AG09319 (cell line): Measurements from ENCODE around the gene COL28A1.

Experiments used
- DNase-seq: peaks from one replicate; pipeline ENCODE4 v3.0.0-alpha.2; 2010; ENCODE audit warnings: low read depth; ENCODE audit errors: extremely low read depth
- TF ChIP-seq, protein P1 (sequence below): IDR thresholded peaks from 2 replicates; pipeline ENCODE4 v1.5.1; 2011; ENCODE audit warnings: low read depth, mild to moderate bottlenecking, inconsistent platforms, low read length, moderate library complexity

COL28A1 gene

DNA sequence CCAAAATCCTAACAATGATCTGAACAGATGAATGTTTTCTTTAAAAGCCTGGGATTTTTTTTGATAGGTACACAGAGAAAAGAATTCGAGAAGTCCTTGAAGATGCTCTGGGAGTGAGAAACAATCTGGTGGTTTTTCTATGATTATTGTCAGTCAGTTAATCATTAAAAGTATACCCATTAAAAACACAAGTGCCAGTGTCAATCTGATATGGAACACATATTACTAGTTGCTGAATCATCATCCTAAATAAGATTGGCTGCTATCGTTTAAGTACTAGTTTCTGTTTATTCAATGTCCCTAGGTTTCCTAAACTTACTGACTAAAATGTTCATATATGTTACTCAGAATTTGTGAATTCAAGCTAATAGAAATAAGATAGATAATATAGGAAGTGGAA is 16.1 kb downstream of the COL28A1 start:
- TF ChIP-seq, protein P1, sequence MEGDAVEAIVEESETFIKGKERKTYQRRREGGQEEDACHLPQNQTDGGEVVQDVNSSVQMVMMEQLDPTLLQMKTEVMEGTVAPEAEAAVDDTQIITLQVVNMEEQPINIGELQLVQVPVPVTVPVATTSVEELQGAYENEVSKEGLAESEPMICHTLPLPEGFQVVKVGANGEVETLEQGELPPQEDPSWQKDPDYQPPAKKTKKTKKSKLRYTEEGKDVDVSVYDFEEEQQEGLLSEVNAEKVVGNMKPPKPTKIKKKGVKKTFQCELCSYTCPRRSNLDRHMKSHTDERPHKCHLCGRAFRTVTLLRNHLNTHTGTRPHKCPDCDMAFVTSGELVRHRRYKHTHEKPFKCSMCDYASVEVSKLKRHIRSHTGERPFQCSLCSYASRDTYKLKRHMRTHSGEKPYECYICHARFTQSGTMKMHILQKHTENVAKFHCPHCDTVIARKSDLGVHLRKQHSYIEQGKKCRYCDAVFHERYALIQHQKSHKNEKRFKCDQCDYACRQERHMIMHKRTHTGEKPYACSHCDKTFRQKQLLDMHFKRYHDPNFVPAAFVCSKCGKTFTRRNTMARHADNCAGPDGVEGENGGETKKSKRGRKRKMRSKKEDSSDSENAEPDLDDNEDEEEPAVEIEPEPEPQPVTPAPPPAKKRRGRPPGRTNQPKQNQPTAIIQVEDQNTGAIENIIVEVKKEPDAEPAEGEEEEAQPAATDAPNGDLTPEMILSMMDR: no peak
- no peak for DNase-seq

DNA sequence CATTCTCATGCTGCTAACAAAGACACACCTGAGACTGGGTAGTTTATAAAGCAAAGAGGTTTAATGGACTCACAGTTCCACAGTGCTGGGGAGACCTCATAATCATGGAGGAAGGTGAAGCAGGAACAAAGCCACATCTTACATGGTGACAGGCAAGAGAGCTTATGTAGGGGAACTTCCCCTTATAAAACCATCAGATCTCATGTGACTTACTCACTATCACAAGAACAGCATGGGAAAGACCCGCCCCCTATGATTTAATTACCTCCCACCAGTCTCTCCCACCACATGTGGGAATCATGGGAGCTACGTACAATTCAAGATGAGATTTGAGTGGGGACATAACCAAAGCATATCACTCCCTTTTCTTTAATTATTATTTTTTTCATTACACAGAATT is 16.6 kb downstream of the COL28A1 start:
- no peak for DNase-seq
- TF ChIP-seq, protein P1: no peak

DNA sequence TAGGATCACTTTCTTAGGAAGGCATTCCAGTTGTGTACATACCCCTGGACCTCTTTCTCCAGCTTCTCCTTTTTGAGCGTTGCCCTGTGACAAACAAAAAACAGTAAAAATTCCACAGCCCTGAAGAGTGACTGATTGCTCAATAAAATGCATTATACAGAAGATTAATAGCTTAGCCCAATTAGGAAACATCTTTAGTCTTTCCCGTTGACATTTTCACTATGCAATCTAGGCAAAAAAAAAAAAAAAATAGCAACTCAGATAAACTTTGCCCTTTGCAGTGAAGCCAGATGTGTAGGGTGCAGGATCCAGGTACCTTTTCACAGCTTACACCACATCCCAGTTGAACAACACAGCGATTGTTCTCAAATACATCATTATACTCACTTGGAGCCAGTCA is 17.9 kb downstream of the COL28A1 start:
- no peak for DNase-seq
- TF ChIP-seq, protein P1: no peak

DNA sequence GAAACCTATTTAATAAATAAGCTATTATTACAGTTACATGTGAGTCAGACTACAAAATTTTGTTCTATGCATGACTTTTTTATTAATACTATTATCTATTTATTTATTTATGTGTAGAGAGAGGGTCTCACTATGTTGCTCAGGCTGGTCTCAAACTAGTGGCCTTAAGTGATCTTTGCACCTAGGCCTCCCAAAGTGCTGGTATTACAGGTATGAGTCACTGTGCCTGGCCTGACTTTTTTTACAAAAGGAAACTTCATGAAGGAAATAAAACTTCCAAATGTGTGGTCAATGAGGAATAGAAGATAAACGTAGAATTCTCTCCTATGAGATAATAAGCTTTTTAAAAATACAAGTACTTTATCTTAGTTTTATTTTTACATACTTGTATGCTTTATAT is 19.0 kb downstream of the COL28A1 start:
- DNase-seq: no peak
- TF ChIP-seq, protein P1: no peak

DNA sequence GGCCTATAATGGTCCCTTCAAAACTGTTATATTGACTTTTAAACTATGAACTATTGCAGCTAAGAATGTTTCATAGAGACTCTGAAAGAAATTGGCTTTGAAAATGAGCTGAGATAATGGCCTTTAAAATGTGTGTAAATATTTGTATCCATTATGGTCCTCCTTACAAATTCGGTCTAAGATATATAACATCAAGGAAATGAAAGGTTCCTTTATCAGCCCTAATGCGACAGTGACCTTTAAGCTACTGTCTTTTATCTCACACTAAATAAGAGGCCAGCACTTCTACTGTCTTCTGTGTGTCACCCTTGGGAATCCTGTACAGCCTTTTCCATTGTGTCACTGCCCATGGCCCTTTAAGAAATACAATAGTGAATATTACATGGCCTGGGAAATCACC is 19.5 kb downstream of the COL28A1 start:
- TF ChIP-seq, protein P1: no peak
- no peak for DNase-seq

DNA sequence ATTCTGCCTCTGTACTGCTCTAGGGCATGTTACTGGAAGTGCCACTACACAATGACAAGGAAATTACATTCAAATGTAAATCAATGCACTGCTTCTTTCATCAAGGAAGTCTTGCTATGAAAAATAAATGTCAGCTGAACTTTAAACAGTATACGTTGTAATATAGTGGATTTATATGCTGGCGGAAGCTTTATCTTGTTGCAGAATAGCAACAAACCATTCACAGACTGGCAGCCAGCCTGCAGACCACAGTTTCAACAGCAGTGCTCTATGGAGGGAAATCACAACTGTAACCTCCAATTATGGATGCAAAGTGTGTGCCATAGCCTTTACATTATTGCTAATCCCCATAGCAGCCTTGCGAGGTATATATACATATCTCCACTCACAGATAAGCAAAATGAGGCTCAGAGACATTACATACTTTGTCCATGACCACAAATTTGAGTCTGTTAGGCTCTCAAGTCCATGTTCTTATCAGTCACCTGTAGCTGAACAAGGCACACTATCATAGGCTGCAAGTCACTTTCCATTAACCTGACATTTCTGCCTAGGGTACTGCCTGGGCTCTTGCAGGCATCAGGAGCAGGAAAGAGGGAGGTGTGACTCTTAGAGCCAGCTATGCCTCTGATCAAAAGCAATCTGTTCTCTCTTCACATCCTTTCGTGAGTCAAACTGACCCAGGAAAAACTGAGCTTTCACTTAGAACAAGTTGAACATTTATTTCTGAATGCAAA is 22.6 kb downstream of the COL28A1 start:
- DNase-seq: no peak
- TF ChIP-seq, protein P1: no peak

DNA sequence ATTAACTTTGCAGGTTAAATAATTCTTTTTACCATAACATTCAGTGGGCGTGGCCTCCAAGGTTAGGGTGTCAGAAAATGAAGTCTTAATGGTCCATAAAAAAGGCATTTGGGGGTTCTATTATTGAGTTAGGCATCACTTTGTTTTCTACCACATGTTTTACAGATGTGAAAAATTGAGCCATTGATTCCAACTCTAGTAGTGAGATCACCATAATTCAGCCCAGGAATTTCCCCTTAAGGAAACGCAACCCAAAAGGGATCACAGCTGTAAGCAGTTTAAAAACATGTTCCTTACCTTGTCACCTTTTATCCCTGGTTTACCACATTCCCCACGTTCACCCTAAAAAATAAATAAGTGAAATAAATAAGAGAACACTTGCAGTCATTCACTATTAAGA is 24.9 kb downstream of the COL28A1 start:
- TF ChIP-seq, protein P1: no peak
- no peak for DNase-seq
